Measurements from ENCODE around the gene DLG4. TPM values are rescaled to one million over a fixed set of nuclear protein-coding genes. Genes with fewer than 3 reads are reported as not detected.

Gene DLG4
- total RNA-seq, 4 donors from 2014 or later, result 8.7 to 12.5 (median 11.6) TPM

DNA sequence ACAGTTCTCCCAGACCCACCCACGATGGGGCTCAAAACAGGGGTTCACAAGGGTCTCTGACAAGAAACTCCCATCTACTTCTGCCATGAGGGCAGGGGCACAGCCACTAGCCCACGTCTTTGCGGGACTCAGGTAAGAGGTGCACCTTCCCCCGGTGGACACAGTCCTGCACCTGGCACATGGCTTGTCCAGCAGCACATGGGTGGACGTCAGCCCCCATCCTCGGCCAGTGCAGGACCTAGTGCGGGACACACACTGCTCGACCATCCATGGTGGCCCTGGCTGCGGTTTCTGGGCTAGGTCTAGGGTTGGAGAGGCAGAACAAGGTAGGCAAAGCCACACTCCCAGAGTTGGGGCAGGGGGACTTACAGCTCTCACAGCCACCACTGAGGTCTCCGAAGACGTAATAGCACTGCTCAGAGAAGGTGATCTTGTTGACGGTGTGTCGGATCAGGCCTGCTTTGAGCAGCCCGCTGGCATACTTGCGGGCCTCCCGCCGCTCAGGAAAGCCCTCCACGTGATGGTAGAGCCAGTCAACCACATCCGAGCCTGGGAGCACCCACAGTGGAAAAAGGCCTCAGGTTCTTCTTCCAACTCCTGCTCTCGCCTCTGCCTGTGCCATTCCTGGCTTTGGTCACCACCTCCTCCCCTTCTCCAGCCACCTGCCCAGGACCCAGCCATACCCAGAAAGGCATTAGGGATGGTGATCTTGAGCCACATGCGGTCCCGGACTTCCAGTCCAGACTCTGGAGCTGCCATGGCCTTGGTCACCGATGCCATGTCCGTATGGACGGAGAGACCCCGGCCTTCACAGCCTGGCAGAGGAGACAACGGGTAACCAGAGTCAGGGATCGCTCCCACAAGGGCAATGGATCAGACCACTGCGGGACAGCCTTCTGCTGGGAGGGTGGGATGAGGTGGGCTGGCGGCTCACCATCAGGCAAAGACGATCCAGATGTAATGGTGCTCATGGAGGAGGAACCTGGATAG lies 7.4 kb upstream of the DLG4 start:
- TF ChIP-seq, protein P1, sequence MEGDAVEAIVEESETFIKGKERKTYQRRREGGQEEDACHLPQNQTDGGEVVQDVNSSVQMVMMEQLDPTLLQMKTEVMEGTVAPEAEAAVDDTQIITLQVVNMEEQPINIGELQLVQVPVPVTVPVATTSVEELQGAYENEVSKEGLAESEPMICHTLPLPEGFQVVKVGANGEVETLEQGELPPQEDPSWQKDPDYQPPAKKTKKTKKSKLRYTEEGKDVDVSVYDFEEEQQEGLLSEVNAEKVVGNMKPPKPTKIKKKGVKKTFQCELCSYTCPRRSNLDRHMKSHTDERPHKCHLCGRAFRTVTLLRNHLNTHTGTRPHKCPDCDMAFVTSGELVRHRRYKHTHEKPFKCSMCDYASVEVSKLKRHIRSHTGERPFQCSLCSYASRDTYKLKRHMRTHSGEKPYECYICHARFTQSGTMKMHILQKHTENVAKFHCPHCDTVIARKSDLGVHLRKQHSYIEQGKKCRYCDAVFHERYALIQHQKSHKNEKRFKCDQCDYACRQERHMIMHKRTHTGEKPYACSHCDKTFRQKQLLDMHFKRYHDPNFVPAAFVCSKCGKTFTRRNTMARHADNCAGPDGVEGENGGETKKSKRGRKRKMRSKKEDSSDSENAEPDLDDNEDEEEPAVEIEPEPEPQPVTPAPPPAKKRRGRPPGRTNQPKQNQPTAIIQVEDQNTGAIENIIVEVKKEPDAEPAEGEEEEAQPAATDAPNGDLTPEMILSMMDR (IDR thresholded peaks at IDR 0.05), result no peak

DNA sequence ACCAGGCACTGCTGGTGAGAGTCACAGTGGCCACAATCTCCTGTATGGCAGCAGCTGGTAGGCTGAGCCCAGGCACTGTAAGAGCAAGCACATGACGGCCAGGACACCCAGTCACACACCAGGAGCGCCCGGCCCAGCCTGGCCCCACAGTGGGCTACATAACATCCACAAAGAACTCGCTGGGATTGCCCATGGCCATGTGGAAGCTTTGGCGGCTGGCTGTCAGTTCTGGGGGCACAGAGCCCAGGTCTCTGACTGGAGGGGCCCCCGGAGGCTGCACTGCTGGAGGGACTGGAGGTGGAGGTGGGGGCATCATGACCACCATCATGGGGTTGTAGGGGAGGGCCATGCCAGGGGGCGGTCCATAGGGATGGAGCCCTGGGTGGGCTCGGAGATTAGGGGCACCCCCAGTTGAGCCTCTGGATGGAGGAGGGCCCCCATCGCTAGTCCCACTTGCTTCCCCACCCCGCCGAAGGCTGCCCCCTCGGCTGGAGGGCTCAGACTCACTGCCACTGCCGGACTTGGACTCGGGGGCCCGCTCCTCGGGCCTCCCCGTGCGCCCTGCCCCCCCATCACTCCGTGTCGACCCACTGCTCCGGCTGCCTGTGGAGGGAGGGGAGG lies 6.2 kb upstream of the DLG4 start:
- TF ChIP-seq, protein P1 (IDR thresholded peaks at IDR 0.05), result no peak
- DNase-seq (ENCODE audit: low spot score), result no peak
- no peak for ATAC-seq (ENCODE audit: low FRiP score)

More for the DNA sequence above, 7.4 kb upstream of the DLG4 start:
- DNase-seq (ENCODE audit: low spot score), result no peak
- ATAC-seq (ENCODE audit: low FRiP score), result no peak

DNA sequence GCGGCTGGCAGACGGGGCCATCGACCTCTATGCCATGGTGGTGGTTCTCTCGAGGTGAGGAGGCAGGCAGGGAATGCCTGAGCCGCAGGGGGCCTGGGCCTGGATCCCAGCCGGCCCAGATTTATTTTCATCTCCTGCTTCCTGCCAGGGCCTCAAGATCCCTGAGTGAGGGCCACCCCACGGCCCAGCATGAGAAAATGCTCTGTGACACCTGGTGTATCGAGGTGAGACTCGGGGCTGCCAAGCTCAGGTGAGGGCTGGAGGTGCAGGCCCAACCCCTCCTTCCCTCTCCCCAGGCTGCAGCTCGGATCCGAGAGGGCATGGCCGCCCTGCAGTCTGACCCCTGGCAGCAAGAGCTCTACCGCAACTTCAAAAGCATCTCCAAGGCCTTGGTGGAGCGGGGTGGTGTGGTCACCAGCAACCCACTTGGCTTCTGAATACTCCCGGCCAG lies 5.0 kb upstream of the DLG4 start:
- ATAC-seq (ENCODE audit: low FRiP score) (no peak), DNase-seq (ENCODE audit: low spot score) (no peak)

DNA sequence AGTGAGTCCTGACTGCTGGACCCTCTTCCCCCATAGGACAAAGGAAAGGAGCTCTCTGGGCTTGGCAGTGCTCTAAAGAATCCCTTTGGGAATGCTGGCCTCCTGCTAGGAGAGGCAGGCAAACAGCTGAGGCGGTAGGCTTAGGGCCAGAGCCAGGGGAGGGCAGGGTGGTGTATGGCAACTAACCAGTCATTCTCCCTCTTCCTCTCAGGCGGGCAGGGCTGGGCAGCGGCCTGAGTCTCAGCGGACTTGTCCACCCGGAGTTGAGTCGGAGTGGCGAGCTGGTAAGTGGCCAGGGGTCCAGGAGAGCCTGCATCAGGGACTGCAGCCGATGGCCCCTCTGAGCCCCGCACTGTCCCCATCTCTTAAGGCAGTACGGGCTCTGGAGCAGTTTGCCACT lies 4.5 kb upstream of the DLG4 start:
- TF ChIP-seq, protein P1 (IDR thresholded peaks at IDR 0.05), result no peak
- DNase-seq (ENCODE audit: low spot score) (no peak), ATAC-seq (ENCODE audit: low FRiP score) (no peak)

More for the DNA sequence above, 5.0 kb upstream of the DLG4 start:
- TF ChIP-seq, protein P1 (IDR thresholded peaks at IDR 0.05), result no peak

DNA sequence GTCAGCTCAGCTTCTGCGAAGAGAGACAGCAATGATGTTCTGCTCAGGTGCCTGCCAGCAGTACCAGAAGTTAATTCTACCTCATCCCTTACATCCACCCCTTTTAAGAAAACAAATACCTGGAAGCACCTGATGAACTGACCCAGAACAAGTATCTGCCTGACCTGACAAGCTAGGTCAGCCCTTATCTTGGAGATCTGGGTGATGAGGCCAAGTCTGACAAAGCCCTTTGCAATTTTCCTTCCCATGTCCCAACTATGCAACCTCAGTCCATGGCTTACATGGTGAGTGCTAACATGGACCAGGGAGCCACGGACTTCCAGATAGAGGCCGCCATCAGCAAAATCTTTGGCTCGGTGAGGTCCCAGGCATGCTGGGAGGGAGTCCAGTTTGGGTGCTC lies 3.7 kb upstream of the DLG4 start:
- ATAC-seq (ENCODE audit: low FRiP score) (no peak), DNase-seq (ENCODE audit: low spot score) (no peak)
- TF ChIP-seq, protein P1 (IDR thresholded peaks at IDR 0.05), result no peak

DNA sequence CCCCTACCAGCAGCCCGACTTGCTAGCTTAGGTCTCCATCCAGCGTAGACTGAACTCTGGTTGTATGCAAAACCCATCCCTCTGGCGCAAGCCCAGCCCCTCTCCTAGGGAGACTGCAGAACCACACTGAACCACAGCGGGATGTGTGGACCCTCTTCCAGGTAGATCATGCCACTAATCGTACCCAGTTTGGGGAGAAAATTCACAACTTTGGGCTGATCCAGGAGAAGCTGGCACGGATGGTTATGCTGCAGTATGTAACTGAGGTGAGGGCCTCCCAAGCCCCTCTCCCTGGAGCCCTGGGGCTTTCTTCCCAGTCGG lies 3.3 kb upstream of the DLG4 start:
- TF ChIP-seq, protein P1 (IDR thresholded peaks at IDR 0.05), result no peak
- DNase-seq (ENCODE audit: low spot score), result no peak
- no peak for ATAC-seq (ENCODE audit: low FRiP score)

All from omental fat pad (tissue), 4 donors.